ENCODE results near the gene SHANK3. TPM values are rescaled to one million over a fixed set of nuclear protein-coding genes. Genes with fewer than 3 reads are reported as not detected.

SHANK3 gene
- 3.9 and 5.2 TPM in 2 replicates for total RNA-seq

DNA sequence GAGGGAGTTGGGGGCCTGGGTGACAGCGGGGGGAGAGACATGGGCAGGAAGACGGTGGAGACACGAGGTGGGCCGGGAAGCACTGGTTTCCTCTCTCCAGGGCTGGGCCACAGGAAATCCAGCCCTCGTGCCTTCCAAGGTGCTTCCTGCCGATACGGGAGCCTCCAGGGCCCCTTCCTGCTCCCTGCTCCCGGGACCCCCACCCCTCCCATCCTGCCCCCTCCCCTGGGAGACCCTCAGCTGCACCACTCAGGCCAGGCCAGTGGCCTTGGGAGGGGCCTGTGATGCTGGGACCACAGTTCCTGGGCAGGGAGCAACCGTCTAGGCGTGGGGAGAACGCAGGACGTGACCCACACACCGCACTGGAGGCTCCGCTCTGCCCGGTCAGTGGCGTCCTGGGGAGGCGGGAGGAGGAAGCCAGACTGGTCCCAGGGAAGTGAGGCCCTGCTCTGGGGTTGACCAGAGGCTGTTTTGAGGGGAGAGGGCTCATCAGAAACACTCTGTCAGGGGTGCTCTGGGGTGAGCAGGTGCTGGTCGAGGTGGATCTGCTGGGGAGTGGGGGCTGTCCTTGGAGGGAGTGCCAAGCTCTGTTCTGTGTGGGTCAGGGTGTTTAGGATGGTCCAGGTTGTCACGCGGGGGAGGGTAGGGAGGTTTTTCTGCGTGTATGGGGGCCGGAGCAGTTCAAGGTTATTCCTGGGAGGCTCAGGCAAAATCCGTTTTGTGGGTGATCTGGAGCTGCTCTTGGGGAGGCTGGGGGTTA is at the start of gene SHANK3:
Gene SHANK3, plus strand, starts transcription at position 353 of the 760 bp plus-strand sequence.

DNA sequence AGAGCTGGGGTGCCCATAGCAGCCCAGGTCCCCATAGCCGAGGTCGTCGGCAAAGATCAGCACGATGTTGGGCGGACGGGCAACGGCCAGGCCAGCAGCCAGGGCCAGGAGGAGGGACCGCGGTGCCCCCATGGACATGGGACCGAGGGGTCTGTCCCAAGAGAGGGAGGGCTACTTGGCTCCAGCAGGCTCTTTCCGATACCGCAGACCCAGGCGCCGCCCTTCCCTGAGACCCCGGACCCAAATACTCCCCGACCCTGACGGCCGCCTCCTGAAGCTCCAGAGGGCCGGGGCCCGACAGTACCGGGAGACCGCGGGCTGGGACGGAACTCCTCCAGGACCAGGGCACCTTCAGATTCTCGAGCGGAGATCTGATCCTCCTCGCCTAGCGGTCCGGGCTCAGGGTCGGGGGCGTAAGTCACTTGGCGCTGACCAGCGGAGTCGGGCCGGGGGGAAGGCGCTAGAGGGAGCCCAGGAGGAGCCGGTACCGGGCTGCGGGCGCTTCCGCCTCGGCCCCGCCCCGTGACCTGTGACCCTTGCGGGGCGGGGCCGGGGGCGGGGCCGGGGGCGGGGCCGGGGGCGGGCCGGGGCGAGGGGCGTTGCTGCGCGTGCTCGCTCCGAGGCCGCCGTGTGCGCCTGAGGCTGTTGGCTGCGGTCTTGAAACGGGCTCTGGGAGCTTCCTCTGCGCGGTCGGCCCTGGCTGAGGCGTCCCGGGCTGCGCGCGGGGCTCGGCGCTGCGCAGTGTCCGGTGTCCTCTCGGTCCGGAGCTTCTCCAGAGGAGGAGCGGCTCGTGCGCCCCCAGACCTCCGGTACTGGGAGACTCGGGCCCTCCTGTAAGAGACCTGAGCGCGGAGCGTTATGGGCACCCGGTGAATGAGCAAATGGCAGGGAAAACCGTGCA is 44.7 kb upstream of the SHANK3 start, which contains the start of gene ARSA:
Gene ARSA, minus strand, starts transcription at position 511 of the 901 bp plus-strand sequence. Its CDS starts 373 bp downstream, at position 138.

Other genes with a start within 250 kb of the SHANK3 start
- 51.1 and 67.3 TPM in 2 replicates for gene SBF1, start 197.8 kb upstream of the SHANK3 start, total RNA-seq
- 3.5 and 13.8 TPM in 2 replicates for gene ADM2, start 191.3 kb upstream of the SHANK3 start, total RNA-seq
- not detected in 2 replicates for gene MIOX, start 186.0 kb upstream of the SHANK3 start, total RNA-seq
- 46.6 and 50.8 TPM in 2 replicates for gene LMF2, start 165.1 kb upstream of the SHANK3 start, total RNA-seq
- 38.7 and 70.9 TPM in 2 replicates for gene NCAPH2, start 164.6 kb upstream of the SHANK3 start, total RNA-seq
- gene SCO2, start 147.2 kb upstream of the SHANK3 start, total RNA-seq = 2.9 and 5.4 TPM in 2 replicates
- 70.9 and 112 TPM in 2 replicates for gene TYMP, start 142.8 kb upstream of the SHANK3 start, total RNA-seq
- not detected in 2 replicates for gene KLHDC7B, start 126.9 kb upstream of the SHANK3 start, total RNA-seq
- not detected in 2 replicates for gene SYCE3, start 109.9 kb upstream of the SHANK3 start, total RNA-seq
- 2.2 and 7.8 TPM in 2 replicates for gene CPT1B, start 94.4 kb upstream of the SHANK3 start, total RNA-seq
- 26.4 and 35.1 TPM in 2 replicates for gene CHKB, start 90.0 kb upstream of the SHANK3 start, total RNA-seq
- gene MAPK8IP2, start 72.0 kb upstream of the SHANK3 start, total RNA-seq = 0.72 and 1.1 TPM in 2 replicates
- 41.6 and 55.7 TPM in 2 replicates for gene ARSA, start 44.7 kb upstream of the SHANK3 start, total RNA-seq
- gene ACR, start 65.4 kb downstream of the SHANK3 start, total RNA-seq = not detected in 2 replicates
- 9.7 and 11.4 TPM in 2 replicates for gene RABL2B, start 110.8 kb downstream of the SHANK3 start, total RNA-seq